GM18526 (cell line): ENCODE measurements around the gene PPM1E.

Source experiments
- POLR2A ChIP-seq: IDR thresholded peaks from 3 replicates; pipeline ENCODE4 v1.6.1; 2011; ENCODE audit not compliant: insufficient read length; ENCODE audit errors: extremely low read depth

The PPM1E gene

GRCh38 chr17:58995247-58995940 lies 239.7 kb downstream of the PPM1E start:
- no peak for TF ChIP-seq POLR2A

GRCh38 chr17:58996968-58997367 lies 241.3 kb downstream of the PPM1E start:
- no peak for TF ChIP-seq POLR2A

GRCh38 chr17:58997756-58998553 lies 242.3 kb downstream of the PPM1E start:
- TF ChIP-seq POLR2A: no peak

- TF ChIP-seq POLR2A: no peak
Observed at GRCh38 chr17:58998871-58999270, 243.2 kb downstream of the PPM1E start.

- no peak for TF ChIP-seq POLR2A
Observed at GRCh38 chr17:58999500-58999899, 243.8 kb downstream of the PPM1E start.

GRCh38 chr17:59000022-59000421 lies 244.4 kb downstream of the PPM1E start:
- TF ChIP-seq POLR2A: no peak

- TF ChIP-seq POLR2A: no peak
Observed at GRCh38 chr17:59001158-59001814, 245.6 kb downstream of the PPM1E start.

- no peak for TF ChIP-seq POLR2A
Observed at GRCh38 chr17:59002126-59002525, 246.5 kb downstream of the PPM1E start.

GRCh38 chr17:59002848-59003247 lies 247.2 kb downstream of the PPM1E start:
- no peak for TF ChIP-seq POLR2A

- TF ChIP-seq POLR2A: no peak
Observed at GRCh38 chr17:59003860-59004259, 248.2 kb downstream of the PPM1E start.

GRCh38 chr17:59004338-59005111 lies 248.9 kb downstream of the PPM1E start:
- no peak for TF ChIP-seq POLR2A

GRCh38 chr17:59007995-59008394 lies 252.3 kb downstream of the PPM1E start:
- no peak for TF ChIP-seq POLR2A

- no peak for TF ChIP-seq POLR2A
Observed at GRCh38 chr17:59008737-59009136, 253.1 kb downstream of the PPM1E start.

- no peak for TF ChIP-seq POLR2A
Observed at GRCh38 chr17:59010026-59010425, 254.4 kb downstream of the PPM1E start.

- TF ChIP-seq POLR2A: no peak
Observed at GRCh38 chr17:59011975-59012374, 256.3 kb downstream of the PPM1E start.
